Measurements from ENCODE around the gene ATP2C2. TPM values are rescaled to one million over a fixed set of nuclear protein-coding genes. Genes with fewer than 3 reads are reported as not detected.

ATP2C2 gene
- total RNA-seq, 2 experiments from 2014 or later, result not detected

GRCh38 chr16:84505249-84506187, 137.2 kb downstream of the ATP2C2 start:
- Mint-ChIP-seq H3K9me3 (no peaks in the 10 kb centered on the region), H3K4me1 (peaks cover 64% of the 10 kb centered on the region), H3K4me3 (peak overlapping the region; percentile 86), H3K36me3 (ENCODE audit: low read depth) (peaks cover 6% of the 10 kb centered on the region), H3K27ac (peak overlapping the region; percentile 98), H3K27me3 (peaks cover 2% of the 10 kb centered on the region)
- POLR2A ChIA-PET, result interaction anchor here (0.8 to 14.5 kb wide), 17 partner anchors 7 to 389 kb away, joined by 3 to 120 read pairs (median 5); partner anchors contain the start of gene MBTPS1
- DNase-seq, result no peak
- CTCF ChIA-PET, result interaction anchor here (0.6 to 4.3 kb wide), 38 partner anchors 8 to 388 kb away, joined by 3 to 42 read pairs (median 4); partner anchors contain the start of genes KLHL36, MBTPS1 and TAF1C

DNA sequence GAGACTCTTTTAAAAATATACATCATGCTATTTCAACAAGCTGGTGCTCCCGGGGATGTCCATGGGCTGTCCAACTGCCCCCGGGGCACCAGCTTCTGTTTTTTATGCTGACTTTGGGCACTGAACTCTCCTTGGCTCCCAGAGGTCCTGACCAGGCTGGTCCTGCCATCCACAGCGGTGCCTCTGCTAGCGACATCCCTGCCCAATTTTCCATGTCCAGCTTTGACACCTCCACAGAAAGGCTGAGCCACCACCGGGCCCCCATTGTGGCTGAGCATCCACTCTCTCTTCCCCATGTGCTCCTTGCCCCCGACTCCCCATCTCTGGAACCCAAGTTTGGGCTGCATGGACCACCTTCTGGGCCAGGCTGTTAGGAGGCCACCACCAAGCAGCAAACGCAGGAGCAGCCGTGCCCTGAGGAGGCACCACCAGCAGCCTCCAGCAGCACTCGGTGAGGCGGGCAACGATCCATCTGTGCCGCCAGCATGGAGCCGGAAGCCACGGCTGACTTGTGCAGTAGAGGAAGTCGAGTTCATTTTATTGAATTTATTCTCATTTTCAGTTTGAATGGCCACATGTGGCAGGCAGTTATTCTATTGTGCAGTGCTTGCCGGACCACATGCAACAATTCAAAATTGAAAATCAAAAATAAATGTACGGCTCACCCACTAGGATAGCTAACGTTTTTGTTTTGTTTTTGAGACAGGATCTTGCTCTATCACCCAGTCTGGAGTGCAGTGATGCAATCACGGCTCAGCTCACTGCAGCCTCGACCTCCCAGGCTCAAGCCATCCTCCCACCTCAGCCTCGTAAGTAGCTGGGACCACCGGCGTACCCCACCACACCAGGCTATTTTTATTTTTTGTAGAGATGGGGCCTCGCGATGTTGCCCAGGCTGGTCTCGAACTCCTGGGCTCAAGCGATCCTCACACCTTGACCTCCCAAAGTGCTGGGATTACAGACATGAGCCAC, 139.0 kb downstream of the ATP2C2 start:
- Mint-ChIP-seq H3K9me3 (no peaks in the 10 kb centered on the region), H3K36me3 (ENCODE audit: low read depth) (peaks cover 12% of the 10 kb centered on the region), H3K27ac (peak overlapping the region; percentile 98), H3K27me3 (peaks cover 2% of the 10 kb centered on the region), H3K4me3 (peak overlapping the region; percentile 78), H3K4me1 (peaks cover 79% of the 10 kb centered on the region)
- ChIA-PET CTCF (interaction anchor here (1.0 to 4.3 kb wide), 28 partner anchors 9 to 390 kb away, joined by 3 to 42 read pairs (median 6); partner anchors contain the start of gene MBTPS1), POLR2A (interaction anchor here (0.7 to 14.5 kb wide), 14 partner anchors 7 to 141 kb away, joined by 3 to 120 read pairs (median 8); partner anchors contain the start of gene KLHL36)
- DNase-seq, result peak; percentile 75

GRCh38 chr16:84508502-84508901, 140.2 kb downstream of the ATP2C2 start:
- Mint-ChIP-seq H3K4me3 (peak overlapping the region; percentile 51), H3K27ac (peak overlapping the region; percentile 98), H3K9me3 (no peaks in the 10 kb centered on the region), H3K4me1 (peaks cover 82% of the 10 kb centered on the region), H3K36me3 (ENCODE audit: low read depth) (peaks cover 19% of the 10 kb centered on the region), H3K27me3 (peaks cover 2% of the 10 kb centered on the region)
- DNase-seq, result no peak
- ChIA-PET CTCF (interaction anchor here (0.8 to 4.3 kb wide), 13 partner anchors 8 to 391 kb away, joined by 3 to 42 read pairs (median 6); partner anchors contain the start of gene MBTPS1), POLR2A (interaction anchor here (1.0 to 14.5 kb wide), 9 partner anchors 10 to 140 kb away, joined by 3 to 120 read pairs (median 15); partner anchors contain the start of gene KLHL36)

DNA sequence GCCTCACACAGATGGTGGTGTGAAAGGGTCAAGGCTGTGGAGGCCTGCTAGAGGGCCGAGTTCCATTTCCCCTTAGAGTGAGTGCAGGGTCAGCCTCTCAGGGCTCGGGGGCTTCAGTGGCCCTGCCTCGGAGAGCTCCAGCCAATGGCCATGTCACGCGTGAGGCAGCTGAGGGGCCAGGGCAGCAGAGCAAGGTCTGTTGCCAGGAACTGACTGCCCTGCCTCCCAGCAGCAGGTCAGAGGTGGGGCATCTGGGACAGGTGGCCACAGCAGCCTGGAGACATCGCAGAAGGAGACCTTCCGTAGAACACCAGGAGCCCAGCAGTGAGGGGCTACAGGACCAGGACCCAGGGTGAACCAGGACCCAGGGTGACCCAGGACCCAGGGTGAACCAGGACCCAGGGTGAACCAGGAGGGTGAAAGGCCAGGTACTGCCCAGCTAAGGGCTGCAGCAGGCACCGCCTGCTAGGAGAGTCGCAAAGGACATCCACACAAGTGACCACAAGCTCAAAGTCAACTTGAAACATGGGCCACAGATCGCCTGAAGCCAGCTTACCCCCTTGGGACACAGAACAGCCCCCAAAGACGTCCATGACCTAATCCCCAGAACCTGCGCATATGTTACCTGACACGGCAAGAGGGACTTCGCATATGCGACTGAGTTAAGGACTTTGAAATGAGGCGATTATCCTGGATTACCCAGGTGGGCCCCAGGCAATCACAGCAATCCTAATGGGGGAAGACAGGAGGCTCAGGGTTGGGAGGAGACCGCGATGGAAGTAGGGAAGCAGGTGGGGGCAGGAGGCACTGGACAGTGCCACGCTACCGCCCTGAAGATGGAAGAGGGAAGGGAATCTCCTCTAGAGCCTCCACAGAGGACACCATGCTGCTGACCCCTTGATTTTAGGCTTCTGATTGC, 141.0 kb downstream of the ATP2C2 start:
- H3K36me3 Mint-ChIP-seq (ENCODE audit: low read depth), result peaks cover 20% of the 10 kb centered on the region
- H3K9me3 Mint-ChIP-seq, result no peaks in the 10 kb centered on the region
- ChIA-PET POLR2A (interaction anchor here (0.9 to 14.5 kb wide), 6 partner anchors 10 to 114 kb away, joined by 3 to 120 read pairs (median 4); no protein-coding TSS in a partner anchor), CTCF (interaction anchor here (1.1 to 5.8 kb wide), 15 partner anchors 7 to 393 kb away, joined by 3 to 62 read pairs (median 6); partner anchors contain the start of gene MBTPS1)
- H3K4me3 Mint-ChIP-seq, result no peak overlapping the region
- H3K27me3 Mint-ChIP-seq, result peaks cover 2% of the 10 kb centered on the region
- no peak for DNase-seq
- H3K27ac Mint-ChIP-seq, result no peak overlapping the region
- peaks cover 84% of the 10 kb centered on the region for H3K4me1 Mint-ChIP-seq

DNA sequence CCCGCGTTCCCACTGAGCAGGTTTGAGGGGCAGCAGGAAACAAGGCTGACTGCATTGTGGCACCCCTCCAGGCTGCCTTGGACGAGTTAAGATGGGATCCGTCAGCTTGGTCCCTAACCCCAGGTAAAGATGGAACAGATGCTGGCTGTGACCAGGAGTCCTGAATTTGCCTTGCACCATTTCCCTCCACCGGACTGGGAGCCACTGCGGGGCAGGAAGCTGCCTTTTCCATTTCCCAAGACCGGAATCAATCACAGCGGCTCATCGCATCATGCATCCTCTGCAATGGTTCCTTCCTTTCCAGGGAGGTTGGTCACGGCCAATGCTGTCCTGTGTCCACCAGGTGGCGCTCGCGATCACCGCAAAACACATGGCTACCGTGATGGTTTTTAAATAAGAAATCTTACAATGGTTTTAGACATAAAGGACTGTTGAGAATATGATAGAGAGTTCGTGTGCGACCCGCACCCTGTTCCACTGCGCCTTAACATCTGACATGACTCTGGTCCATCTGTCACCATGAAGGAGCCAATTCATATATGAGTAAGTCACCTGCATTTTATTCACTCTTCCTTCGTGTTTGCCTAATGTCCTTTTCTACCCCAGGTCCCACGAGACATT, 143.0 kb downstream of the ATP2C2 start:
- H3K36me3 Mint-ChIP-seq (ENCODE audit: low read depth), result peaks cover 25% of the 10 kb centered on the region
- ChIA-PET POLR2A (interaction anchor here (0.5 to 14.5 kb wide), 9 partner anchors 9 to 105 kb away, joined by 3 to 120 read pairs (median 4); partner anchors contain the start of gene COTL1), CTCF (interaction anchor here (0.6 to 5.8 kb wide), 22 partner anchors 8 to 215 kb away, joined by 3 to 62 read pairs (median 5); no protein-coding TSS in a partner anchor)
- no peaks in the 10 kb centered on the region for H3K9me3 Mint-ChIP-seq
- peak; percentile 79 for DNase-seq
- H3K4me3 Mint-ChIP-seq, result no peak overlapping the region
- H3K4me1 Mint-ChIP-seq, result peaks cover 81% of the 10 kb centered on the region
- peak overlapping the region; percentile 99 for H3K27ac Mint-ChIP-seq
- peaks cover 2% of the 10 kb centered on the region for H3K27me3 Mint-ChIP-seq

DNA sequence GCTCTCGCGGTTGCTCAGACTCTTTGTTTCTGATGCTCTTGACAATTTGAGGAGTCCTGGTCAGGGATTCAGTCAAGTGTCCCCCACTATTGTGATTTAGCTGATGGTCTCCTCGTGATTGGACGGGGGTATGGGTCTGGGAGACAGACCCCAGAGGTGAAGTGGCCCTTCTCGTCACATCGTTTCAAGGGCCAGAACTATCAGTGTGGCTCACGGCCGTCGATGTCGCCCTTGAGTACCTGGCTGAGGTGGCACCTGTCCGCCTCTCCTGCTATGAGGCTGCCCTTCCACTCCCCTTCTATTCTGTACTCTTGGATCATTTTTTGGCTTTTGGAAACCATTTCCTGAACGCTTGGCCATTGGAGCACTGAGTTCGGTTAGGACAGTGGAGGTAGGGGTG, 143.5 kb downstream of the ATP2C2 start:
- no peak for DNase-seq
- CTCF ChIA-PET, result interaction anchor here (1.3 to 5.8 kb wide), 5 partner anchors 38 to 110 kb away, joined by 3 to 62 read pairs (median 17); no protein-coding TSS in a partner anchor
- no peak overlapping the region for H3K4me3 Mint-ChIP-seq
- H3K4me1 Mint-ChIP-seq, result peaks cover 82% of the 10 kb centered on the region
- H3K27ac Mint-ChIP-seq, result peak overlapping the region; percentile 99
- H3K36me3 Mint-ChIP-seq (ENCODE audit: low read depth), result peaks cover 30% of the 10 kb centered on the region
- no peaks in the 10 kb centered on the region for H3K9me3 Mint-ChIP-seq
- POLR2A ChIA-PET, result interaction anchor here (1.1 to 14.5 kb wide), 7 partner anchors 8 to 105 kb away, joined by 3 to 120 read pairs (median 10); partner anchors contain the start of gene COTL1
- H3K27me3 Mint-ChIP-seq, result peaks cover 2% of the 10 kb centered on the region

DNA sequence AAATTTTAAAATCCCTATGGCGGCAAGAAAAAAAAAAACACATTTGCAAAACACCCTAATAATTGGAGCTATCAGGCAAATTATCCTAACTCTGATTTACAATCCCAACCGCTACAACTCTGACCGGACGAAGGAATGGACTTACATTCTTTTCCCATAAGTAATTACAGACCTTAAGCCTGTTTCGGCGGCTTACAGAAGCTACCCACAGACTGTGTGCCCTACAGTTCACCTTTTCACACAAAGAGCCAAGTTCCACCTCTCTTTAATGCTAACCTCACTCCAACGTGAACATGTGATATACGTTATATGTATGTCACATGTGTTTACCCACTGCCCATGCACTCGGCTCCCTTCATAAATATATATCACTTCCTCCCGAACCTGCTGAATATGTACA, 144.8 kb downstream of the ATP2C2 start:
- peaks cover 78% of the 10 kb centered on the region for H3K4me1 Mint-ChIP-seq
- H3K4me3 Mint-ChIP-seq, result no peak overlapping the region
- no peak for DNase-seq
- peaks cover 30% of the 10 kb centered on the region for H3K36me3 Mint-ChIP-seq (ENCODE audit: low read depth)
- POLR2A ChIA-PET, result interaction anchor here (0.6 to 14.5 kb wide), 9 partner anchors 8 to 109 kb away, joined by 3 to 120 read pairs (median 28); partner anchors contain the start of genes COTL1 and MEAK7
- CTCF ChIA-PET, result interaction anchor here (0.6 to 5.8 kb wide), 11 partner anchors 8 to 207 kb away, joined by 3 to 62 read pairs (median 4); no protein-coding TSS in a partner anchor
- no peaks in the 10 kb centered on the region for H3K9me3 Mint-ChIP-seq
- H3K27me3 Mint-ChIP-seq, result peaks cover 2% of the 10 kb centered on the region
- H3K27ac Mint-ChIP-seq, result peak overlapping the region; percentile 99

DNA sequence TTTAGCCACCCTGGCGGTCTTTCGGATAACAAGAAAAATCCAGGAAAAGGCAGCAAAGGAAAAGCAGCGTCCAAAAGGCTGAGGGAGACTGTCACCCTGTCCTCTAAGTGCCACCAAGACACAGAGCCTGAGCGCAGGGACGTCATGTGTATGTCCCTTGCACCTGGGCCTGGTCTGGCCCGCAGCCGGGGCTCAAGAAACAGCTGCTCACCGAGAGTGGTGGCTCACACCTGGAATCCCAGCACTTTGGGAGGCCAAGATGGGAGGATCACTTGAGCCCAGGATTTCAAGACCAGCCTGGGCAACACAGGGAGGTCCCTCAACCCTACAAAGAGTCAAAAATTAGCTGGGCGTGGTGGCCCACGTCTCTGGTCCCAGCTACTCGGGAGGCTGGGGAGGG, 145.3 kb downstream of the ATP2C2 start:
- CTCF ChIA-PET, result interaction anchor here (0.6 to 5.8 kb wide), 11 partner anchors 8 to 206 kb away, joined by 3 to 62 read pairs (median 4); no protein-coding TSS in a partner anchor
- Mint-ChIP-seq H3K27me3 (peaks cover 2% of the 10 kb centered on the region), H3K4me3 (peak overlapping the region; percentile 59), H3K36me3 (ENCODE audit: low read depth) (peaks cover 30% of the 10 kb centered on the region), H3K27ac (peak overlapping the region; percentile 99), H3K4me1 (peaks cover 77% of the 10 kb centered on the region), H3K9me3 (no peaks in the 10 kb centered on the region)
- no peak for DNase-seq
- POLR2A ChIA-PET, result interaction anchor here (0.6 to 14.5 kb wide), 15 partner anchors 8 to 214 kb away, joined by 3 to 120 read pairs (median 9); partner anchors contain the start of genes COTL1 and MEAK7

Data from activated CD4-positive, alpha-beta memory T cell treated with anti-CD3 and anti-CD28 coated beads, Interleukin-2, amount 10 ng/mL, durations not matched to agents 7 days and 5 days (primary cell).